Measurements from ENCODE around the gene ACSL4.

The ACSL4 gene

GRCh38 chrX:109710181-109710580 lies 22.9 kb downstream of the ACSL4 start:
- H3K4me1 ChIP-seq (ENCODE audit: control insufficient read depth in 2 of 2, insufficient read depth in 1 of 2, low read depth in 1 of 2, low read length in 2 of 2): no peaks in the 10 kb centered on the region
- no peaks in the 10 kb centered on the region for H3K27me3 ChIP-seq (ENCODE audit: control insufficient read depth in 3 of 3, insufficient read depth in 3 of 3, low read depth in 1 of 3, low read length in 3 of 3)
- DNase-seq (ENCODE audit: low spot score): no peak
- WGBS, 2 donors (ENCODE audit: extremely low coverage in 2 of 2, insufficient read length in 2 of 2, insufficient replicate concordance in 1 of 2): no CpG with 5 or more reads among the region's 2 CpGs
- no peak overlapping the region for H2BK5ac ChIP-seq (ENCODE audit: low read length)
- no peak overlapping the region for H2AK5ac ChIP-seq (ENCODE audit: low read depth, low read length)
- H3K79me1 ChIP-seq (ENCODE audit: low read depth, low read length): no peaks in the 10 kb centered on the region
- no peaks in the 10 kb centered on the region for H3K36me3 ChIP-seq (replicated peaks in 1 of 2; ENCODE audit: control insufficient read depth in 2 of 2, insufficient read depth in 2 of 2, low read length in 2 of 2)
- H2AFZ ChIP-seq (ENCODE audit: low read length): no peak overlapping the region
- H3K4ac ChIP-seq (ENCODE audit: low read length): no peak overlapping the region
- H3K14ac ChIP-seq (ENCODE audit: low read length): no peak overlapping the region
- H2BK12ac ChIP-seq (ENCODE audit: low read length): no peak overlapping the region
- no peak overlapping the region for H3K27ac ChIP-seq (replicated peaks; ENCODE audit: low read length)
- H3K18ac ChIP-seq (ENCODE audit: low read length): no peak overlapping the region
- no peak overlapping the region for H3K4me2 ChIP-seq (ENCODE audit: insufficient read depth, low read length, poor library complexity, severe bottlenecking)
- H3K4me3 ChIP-seq (ENCODE audit: low read length in 2 of 2): no peak overlapping the region
- H3K9ac ChIP-seq (ENCODE audit: low read depth, low read length, poor library complexity): no peak overlapping the region
- no peak overlapping the region for H3K23ac ChIP-seq (ENCODE audit: low read depth, low read length, poor library complexity)
- H4K8ac ChIP-seq (ENCODE audit: low read depth, low read length): no peak overlapping the region
- no peak overlapping the region for H2BK120ac ChIP-seq (ENCODE audit: low read depth, low read length)
- H4K91ac ChIP-seq (ENCODE audit: low read depth, low read length, poor library complexity): no peak overlapping the region
- H3K9me3 ChIP-seq (replicated peaks in 1 of 2; ENCODE audit: control insufficient read depth in 2 of 2, insufficient read depth in 1 of 2, low read depth in 1 of 2, low read length in 2 of 2): no peaks in the 10 kb centered on the region
- H2BK15ac ChIP-seq (ENCODE audit: low read length): no peak overlapping the region

- DNase-seq (ENCODE audit: low spot score): no peak
- Histone ChIP-seq H3K4me3 (ENCODE audit: low read length in 2 of 2) (no peak overlapping the region), H3K4me2 (ENCODE audit: insufficient read depth, low read length, poor library complexity, severe bottlenecking) (no peak overlapping the region)
Measured at GRCh38 chrX:109709129-109709631, 23.9 kb downstream of the ACSL4 start.

GRCh38 chrX:109707720-109708119 lies 25.3 kb downstream of the ACSL4 start:
- H3K23ac ChIP-seq (ENCODE audit: low read depth, low read length, poor library complexity): no peak overlapping the region
- H3K27me3 ChIP-seq (ENCODE audit: control insufficient read depth in 3 of 3, insufficient read depth in 3 of 3, low read depth in 1 of 3, low read length in 3 of 3): no peaks in the 10 kb centered on the region
- H3K36me3 ChIP-seq (replicated peaks in 1 of 2; ENCODE audit: control insufficient read depth in 2 of 2, insufficient read depth in 2 of 2, low read length in 2 of 2): no peaks in the 10 kb centered on the region
- no peaks in the 10 kb centered on the region for H3K9me3 ChIP-seq (replicated peaks in 1 of 2; ENCODE audit: control insufficient read depth in 2 of 2, insufficient read depth in 1 of 2, low read depth in 1 of 2, low read length in 2 of 2)
- H3K79me1 ChIP-seq (ENCODE audit: low read depth, low read length): no peaks in the 10 kb centered on the region
- no peak overlapping the region for H3K14ac ChIP-seq (ENCODE audit: low read length)
- H4K8ac ChIP-seq (ENCODE audit: low read depth, low read length): no peak overlapping the region
- H2BK5ac ChIP-seq (ENCODE audit: low read length): no peak overlapping the region
- no peak overlapping the region for H2BK120ac ChIP-seq (ENCODE audit: low read depth, low read length)
- H2AK5ac ChIP-seq (ENCODE audit: low read depth, low read length): no peak overlapping the region
- H3K27ac ChIP-seq (replicated peaks; ENCODE audit: low read length): no peak overlapping the region
- no peak overlapping the region for H3K4me3 ChIP-seq (ENCODE audit: low read length in 2 of 2)
- no peaks in the 10 kb centered on the region for H3K4me1 ChIP-seq (ENCODE audit: control insufficient read depth in 2 of 2, insufficient read depth in 1 of 2, low read depth in 1 of 2, low read length in 2 of 2)
- H3K18ac ChIP-seq (ENCODE audit: low read length): no peak overlapping the region
- no peak overlapping the region for H2BK15ac ChIP-seq (ENCODE audit: low read length)
- no peak overlapping the region for H3K9ac ChIP-seq (ENCODE audit: low read depth, low read length, poor library complexity)
- DNase-seq (ENCODE audit: low spot score): no peak
- no peak overlapping the region for H3K4me2 ChIP-seq (ENCODE audit: insufficient read depth, low read length, poor library complexity, severe bottlenecking)
- no peak overlapping the region for H3K4ac ChIP-seq (ENCODE audit: low read length)
- H4K91ac ChIP-seq (ENCODE audit: low read depth, low read length, poor library complexity): no peak overlapping the region
- no peak overlapping the region for H2AFZ ChIP-seq (ENCODE audit: low read length)
- H2BK12ac ChIP-seq (ENCODE audit: low read length): no peak overlapping the region
- WGBS, 2 donors (ENCODE audit: extremely low coverage in 2 of 2, insufficient read length in 2 of 2, insufficient replicate concordance in 1 of 2): no CpG with 5 or more reads among the region's 4 CpGs

More at GRCh38 chrX:109709129-109709631, 23.9 kb downstream of the ACSL4 start:
- Histone ChIP-seq H3K79me1 (ENCODE audit: low read depth, low read length) (no peaks in the 10 kb centered on the region), H2BK15ac (ENCODE audit: low read length) (no peak overlapping the region), H3K9ac (ENCODE audit: low read depth, low read length, poor library complexity) (no peak overlapping the region), H4K8ac (ENCODE audit: low read depth, low read length) (no peak overlapping the region), H3K9me3 (replicated peaks in 1 of 2; ENCODE audit: control insufficient read depth in 2 of 2, insufficient read depth in 1 of 2, low read depth in 1 of 2, low read length in 2 of 2) (no peaks in the 10 kb centered on the region), H2AFZ (ENCODE audit: low read length) (no peak overlapping the region), H2BK12ac (ENCODE audit: low read length) (no peak overlapping the region), H3K23ac (ENCODE audit: low read depth, low read length, poor library complexity) (no peak overlapping the region), H3K27me3 (ENCODE audit: control insufficient read depth in 3 of 3, insufficient read depth in 3 of 3, low read depth in 1 of 3, low read length in 3 of 3) (no peaks in the 10 kb centered on the region), H3K36me3 (replicated peaks in 1 of 2; ENCODE audit: control insufficient read depth in 2 of 2, insufficient read depth in 2 of 2, low read length in 2 of 2) (no peaks in the 10 kb centered on the region), H2AK5ac (ENCODE audit: low read depth, low read length) (no peak overlapping the region), H3K27ac (replicated peaks; ENCODE audit: low read length) (no peak overlapping the region), H3K4me1 (ENCODE audit: control insufficient read depth in 2 of 2, insufficient read depth in 1 of 2, low read depth in 1 of 2, low read length in 2 of 2) (no peaks in the 10 kb centered on the region), H2BK5ac (ENCODE audit: low read length) (no peak overlapping the region), H3K18ac (ENCODE audit: low read length) (no peak overlapping the region), H2BK120ac (ENCODE audit: low read depth, low read length) (no peak overlapping the region), H4K91ac (ENCODE audit: low read depth, low read length, poor library complexity) (no peak overlapping the region), H3K4ac (ENCODE audit: low read length) (no peak overlapping the region), H3K14ac (ENCODE audit: low read length) (no peak overlapping the region)
- WGBS, 2 donors (ENCODE audit: extremely low coverage in 2 of 2, insufficient read length in 2 of 2, insufficient replicate concordance in 1 of 2): no CpG with 5 or more reads among the region's 3 CpGs

- Histone ChIP-seq H2BK12ac (ENCODE audit: low read length) (no peak overlapping the region), H3K4ac (ENCODE audit: low read length) (no peak overlapping the region), H2BK5ac (ENCODE audit: low read length) (no peak overlapping the region), H3K18ac (ENCODE audit: low read length) (no peak overlapping the region), H3K4me2 (ENCODE audit: insufficient read depth, low read length, poor library complexity, severe bottlenecking) (no peak overlapping the region), H2BK15ac (ENCODE audit: low read length) (no peak overlapping the region), H3K14ac (ENCODE audit: low read length) (no peak overlapping the region), H3K27ac (replicated peaks; ENCODE audit: low read length) (no peak overlapping the region), H3K9me3 (replicated peaks in 1 of 2; ENCODE audit: control insufficient read depth in 2 of 2, insufficient read depth in 1 of 2, low read depth in 1 of 2, low read length in 2 of 2) (no peaks in the 10 kb centered on the region), H2BK120ac (ENCODE audit: low read depth, low read length) (no peak overlapping the region), H3K4me3 (ENCODE audit: low read length in 2 of 2) (no peak overlapping the region), H4K91ac (ENCODE audit: low read depth, low read length, poor library complexity) (no peak overlapping the region), H2AFZ (ENCODE audit: low read length) (no peak overlapping the region), H4K8ac (ENCODE audit: low read depth, low read length) (no peak overlapping the region), H3K79me1 (ENCODE audit: low read depth, low read length) (no peaks in the 10 kb centered on the region), H3K36me3 (replicated peaks in 1 of 2; ENCODE audit: control insufficient read depth in 2 of 2, insufficient read depth in 2 of 2, low read length in 2 of 2) (no peaks in the 10 kb centered on the region), H3K23ac (ENCODE audit: low read depth, low read length, poor library complexity) (no peak overlapping the region), H3K4me1 (ENCODE audit: control insufficient read depth in 2 of 2, insufficient read depth in 1 of 2, low read depth in 1 of 2, low read length in 2 of 2) (no peaks in the 10 kb centered on the region), H2AK5ac (ENCODE audit: low read depth, low read length) (no peak overlapping the region), H3K27me3 (ENCODE audit: control insufficient read depth in 3 of 3, insufficient read depth in 3 of 3, low read depth in 1 of 3, low read length in 3 of 3) (no peaks in the 10 kb centered on the region), H3K9ac (ENCODE audit: low read depth, low read length, poor library complexity) (no peak overlapping the region)
- DNase-seq (ENCODE audit: low spot score): no peak
- no CpG with 5 or more reads among the region's 5 CpGs for WGBS, 2 donors (ENCODE audit: extremely low coverage in 2 of 2, insufficient read length in 2 of 2, insufficient replicate concordance in 1 of 2)
Measured at GRCh38 chrX:109707319-109707718, 25.7 kb downstream of the ACSL4 start.
